GM04504 (cell line): Measurements from ENCODE around the gene HS3ST5.
"Not testable (repeated sequence)": the region's sequence is repeated elsewhere in the genome, so short reads cannot be mapped to it uniquely, and the experiment has no call there.

Experiments
- DNase-seq: peaks from one replicate; pipeline ENCODE4 v3.0.0-alpha.2; 2012; ENCODE audit warnings: low read depth

The HS3ST5 gene

GRCh38 chr6:114153448-114153847, 189.4 kb downstream of the HS3ST5 start:
- no peak for DNase-seq

GRCh38 chr6:114151064-114151690, 191.6 kb downstream of the HS3ST5 start:
- DNase-seq: no peak

GRCh38 chr6:114149182-114149581, 193.6 kb downstream of the HS3ST5 start:
- not testable (repeated sequence) for DNase-seq

- no peak for DNase-seq
Measured at GRCh38 chr6:114144887-114145851, 197.7 kb downstream of the HS3ST5 start.

- DNase-seq: no peak
Measured at GRCh38 chr6:114142258-114142657, 200.6 kb downstream of the HS3ST5 start.

GRCh38 chr6:114140416-114140815, 202.4 kb downstream of the HS3ST5 start:
- DNase-seq: no peak

GRCh38 chr6:114138577-114139248, 204.1 kb downstream of the HS3ST5 start:
- no peak for DNase-seq

GRCh38 chr6:114135363-114135971, 207.4 kb downstream of the HS3ST5 start:
- no peak for DNase-seq

- DNase-seq: no peak
Measured at GRCh38 chr6:114133816-114134215, 209.0 kb downstream of the HS3ST5 start.

GRCh38 chr6:114131945-114132344, 210.9 kb downstream of the HS3ST5 start:
- no peak for DNase-seq

GRCh38 chr6:114125576-114125975, 217.2 kb downstream of the HS3ST5 start:
- DNase-seq: no peak

GRCh38 chr6:114121913-114122662, 220.7 kb downstream of the HS3ST5 start:
- DNase-seq: no peak

- DNase-seq: no peak
Measured at GRCh38 chr6:114119056-114119455, 223.8 kb downstream of the HS3ST5 start.

- DNase-seq: no peak
Measured at GRCh38 chr6:114115652-114116051, 227.2 kb downstream of the HS3ST5 start.

GRCh38 chr6:114108119-114109002, 234.5 kb downstream of the HS3ST5 start:
- peak; percentile 50 for DNase-seq

GRCh38 chr6:114106020-114106419, 236.8 kb downstream of the HS3ST5 start:
- no peak for DNase-seq

- DNase-seq: no peak
Measured at GRCh38 chr6:114101255-114101654, 241.6 kb downstream of the HS3ST5 start.

GRCh38 chr6:114100215-114100994, 242.4 kb downstream of the HS3ST5 start:
- DNase-seq: no peak

GRCh38 chr6:114096561-114097172, 246.2 kb downstream of the HS3ST5 start:
- no peak for DNase-seq
